Karpas-422 (cell line): ENCODE data around the gene ATP6V1G2. TPM values are rescaled to one million over a fixed set of nuclear protein-coding genes. Genes with fewer than 3 reads are reported as not detected.
"Not testable (repeated sequence)": the region's sequence is repeated elsewhere in the genome, so short reads cannot be mapped to it uniquely, and the experiment has no call there.

Experiments
- DNase-seq: peaks from one replicate; pipeline ENCODE4 v3.0.0-alpha.2; 2015
- H2AFZ ChIP-seq: fragments of 200-600 bp; sonication (generic); 2 replicates; pipeline ENCODE4 v1.6.1; 2014; ENCODE audit warnings: antibody characterized with exemption, low read length, mixed read lengths
- H3K27ac ChIP-seq: fragments of 200-600 bp; sonication (generic); 2 replicates; pipeline ENCODE4 v1.5.1; 2014; ENCODE audit warnings: mild to moderate bottlenecking, low read length, moderate library complexity
- H3K27me3 ChIP-seq: fragments of 200-600 bp; sonication (generic); 2 replicates; pipeline ENCODE4 v1.6.1; 2014; ENCODE audit warnings: low read length, mixed read lengths
- H3K36me3 ChIP-seq: fragments of 200-600 bp; sonication (generic); 2 replicates; pipeline ENCODE4 v1.6.1; 2014; ENCODE audit warnings: low read length, mixed read lengths; ENCODE audit not compliant: insufficient read depth
- H3K4me1 ChIP-seq: fragments of 200-600 bp; sonication (generic); 2 replicates; pipeline ENCODE4 v1.6.1; 2014; ENCODE audit warnings: mild to moderate bottlenecking, low read length, mixed read lengths
- H3K4me2 ChIP-seq: fragments of 200-600 bp; sonication (generic); 2 replicates; pipeline ENCODE4 v1.6.1; 2014; ENCODE audit warnings: low read length, low read depth, mild to moderate bottlenecking; ENCODE audit not compliant: poor library complexity, severe bottlenecking
- H3K4me3 ChIP-seq: fragments of 200-600 bp; sonication (generic); 2 replicates; pipeline ENCODE4 v1.5.1; 2014; ENCODE audit warnings: mild to moderate bottlenecking, antibody characterized with exemption, low read length, mixed read lengths
- H3K79me2 ChIP-seq: fragments of 200-600 bp; sonication (generic); 2 replicates; pipeline ENCODE4 v1.6.1; 2014; ENCODE audit warnings: mild to moderate bottlenecking, low read length, mixed read lengths
- H3K9ac ChIP-seq: fragments of 200-600 bp; sonication (generic); 2 replicates; pipeline ENCODE4 v1.6.0; 2014; ENCODE audit warnings: low read length
- H3K9me2 ChIP-seq: fragments of 200-600 bp; sonication (generic), shearing (Covaris generic); replicated peaks from 2 replicates; pipeline ENCODE4 v1.6.0; 2014; ENCODE audit warnings: mild to moderate bottlenecking, low read length, moderate library complexity; ENCODE audit not compliant: insufficient read depth
- H3K9me3 ChIP-seq: fragments of 300-700, 200-600 bp; sonication (generic); 2 replicates; pipeline ENCODE4 v1.6.1; 2014; ENCODE audit warnings: low read length, mixed read lengths
- H4K20me1 ChIP-seq: fragments of 200-600 bp; sonication (generic); 2 replicates; pipeline ENCODE4 v1.6.1; 2014; ENCODE audit warnings: mild to moderate bottlenecking, antibody characterized with exemption, low read length, low read depth; ENCODE audit not compliant: insufficient read depth
- total RNA-seq: library from RNA; depleted of rRNA; stranded (reverse); fragments of >200 nt; shearing (Covaris generic); gene quantifications from 2 replicates; pipeline ENCODE4 v1.2.3, GENCODE V29; 2014; ENCODE audit warnings: low replicate concordance

Gene ATP6V1G2
- total RNA-seq, 1 experiment from 2014 or later: 34.9 TPM

DNA sequence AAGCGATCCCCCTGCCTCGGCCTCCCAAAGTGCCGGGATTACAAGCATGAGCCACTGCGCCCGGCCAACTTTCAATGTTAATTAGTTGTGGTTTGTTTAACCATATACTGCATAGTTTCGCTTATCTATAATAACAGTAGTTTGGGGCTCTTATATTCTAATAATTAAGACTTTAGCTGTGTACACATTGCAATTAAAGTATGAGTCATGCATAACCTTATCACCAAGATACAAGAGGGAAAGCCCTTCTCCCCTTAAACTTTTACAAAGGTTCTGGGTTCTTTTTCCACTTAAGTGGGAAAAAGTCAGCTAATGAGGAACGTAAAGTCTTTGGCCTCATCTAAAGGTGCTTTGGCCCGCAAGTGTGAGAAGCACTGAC lies 20.9 kb downstream of the ATP6V1G2 start:
- no peaks in the 10 kb centered on the region for H3K79me2 ChIP-seq
- no peaks in the 10 kb centered on the region for H3K4me1 ChIP-seq
- H3K4me2 ChIP-seq: no peak overlapping the region
- no peak overlapping the region for H3K9ac ChIP-seq
- H3K9me3 ChIP-seq: no peaks in the 10 kb centered on the region
- H3K27ac ChIP-seq: no peak overlapping the region
- H2AFZ ChIP-seq: no peak overlapping the region
- 0 out of 2 replicates have a peak, but pooled peaks cover 3% of the 10 kb centered on the region for H4K20me1 ChIP-seq
- H3K4me3 ChIP-seq: no peak overlapping the region
- H3K27me3 ChIP-seq: no peaks in the 10 kb centered on the region
- H3K9me2 ChIP-seq: no peaks in the 10 kb centered on the region
- H3K36me3 ChIP-seq: peaks cover 8% of the 10 kb centered on the region; the same call in 1 of the 2 replicates
- DNase-seq: no peak

- no peak for DNase-seq
- Histone ChIP-seq H3K9me3 (no peaks in the 10 kb centered on the region), H3K27me3 (no peaks in the 10 kb centered on the region)
These were observed 24.6 kb downstream of the ATP6V1G2 start for GRCh38 chr6:31521835-31522234.

GRCh38 chr6:31513456-31514165 lies 32.8 kb downstream of the ATP6V1G2 start:
- H3K79me2 ChIP-seq: no peaks in the 10 kb centered on the region
- H3K4me1 ChIP-seq: no peaks in the 10 kb centered on the region
- H4K20me1 ChIP-seq: no peaks in the 10 kb centered on the region
- H3K4me2 ChIP-seq: no peak overlapping the region
- H3K27ac ChIP-seq: no peak overlapping the region
- no peaks in the 10 kb centered on the region for H3K9me2 ChIP-seq
- H3K4me3 ChIP-seq: no peak overlapping the region
- no peak for DNase-seq
- H3K9ac ChIP-seq: no peak overlapping the region
- peaks cover 8% of the 10 kb centered on the region; the same call in 1 of the 2 replicates for H3K36me3 ChIP-seq
- no peaks in the 10 kb centered on the region for H3K9me3 ChIP-seq
- H3K27me3 ChIP-seq: no peaks in the 10 kb centered on the region
- H2AFZ ChIP-seq: no peak overlapping the region

More at GRCh38 chr6:31521835-31522234, 24.6 kb downstream of the ATP6V1G2 start:
- H3K9me2 ChIP-seq: no peaks in the 10 kb centered on the region
- H4K20me1 ChIP-seq: no peaks in the 10 kb centered on the region
- no peaks in the 10 kb centered on the region for H3K4me1 ChIP-seq
- no peak overlapping the region for H3K27ac ChIP-seq
- H3K4me3 ChIP-seq: no peak overlapping the region
- no peaks in the 10 kb centered on the region for H3K79me2 ChIP-seq
- no peak overlapping the region for H3K4me2 ChIP-seq
- no peaks in the 10 kb centered on the region for H3K36me3 ChIP-seq
- H3K9ac ChIP-seq: no peak overlapping the region
- H2AFZ ChIP-seq: no peak overlapping the region

DNA sequence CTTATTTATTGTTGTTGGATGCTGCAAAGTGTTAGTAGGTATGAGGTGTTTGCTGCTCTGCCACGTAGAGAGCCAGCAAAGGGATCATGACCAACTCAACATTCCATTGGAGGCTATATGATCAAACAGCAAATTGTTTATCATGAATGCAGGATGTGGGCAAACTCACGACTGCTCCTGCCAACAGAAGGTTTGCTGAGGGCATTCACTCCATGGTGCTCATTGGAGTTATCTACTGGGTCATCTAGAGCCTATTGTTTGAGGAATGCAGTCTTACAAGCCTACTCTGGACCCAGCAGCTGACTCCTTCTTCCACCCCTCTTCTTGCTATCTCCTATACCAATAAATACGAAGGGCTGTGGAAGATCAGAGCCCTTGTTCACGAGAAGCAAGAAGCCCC lies 36.4 kb downstream of the ATP6V1G2 start:
- H3K9ac ChIP-seq: no peak overlapping the region
- H3K4me3 ChIP-seq: no peak overlapping the region
- no peaks in the 10 kb centered on the region for H3K9me2 ChIP-seq
- no peak overlapping the region for H3K4me2 ChIP-seq
- H3K79me2 ChIP-seq: no peaks in the 10 kb centered on the region
- no peaks in the 10 kb centered on the region for H3K27me3 ChIP-seq
- no peaks in the 10 kb centered on the region for H3K9me3 ChIP-seq
- DNase-seq: no peak
- H3K27ac ChIP-seq: no peak overlapping the region
- peaks cover 8% of the 10 kb centered on the region; the same call in 1 of the 2 replicates for H3K36me3 ChIP-seq
- H4K20me1 ChIP-seq: no peaks in the 10 kb centered on the region
- no peaks in the 10 kb centered on the region for H3K4me1 ChIP-seq
- no peak overlapping the region for H2AFZ ChIP-seq

DNA sequence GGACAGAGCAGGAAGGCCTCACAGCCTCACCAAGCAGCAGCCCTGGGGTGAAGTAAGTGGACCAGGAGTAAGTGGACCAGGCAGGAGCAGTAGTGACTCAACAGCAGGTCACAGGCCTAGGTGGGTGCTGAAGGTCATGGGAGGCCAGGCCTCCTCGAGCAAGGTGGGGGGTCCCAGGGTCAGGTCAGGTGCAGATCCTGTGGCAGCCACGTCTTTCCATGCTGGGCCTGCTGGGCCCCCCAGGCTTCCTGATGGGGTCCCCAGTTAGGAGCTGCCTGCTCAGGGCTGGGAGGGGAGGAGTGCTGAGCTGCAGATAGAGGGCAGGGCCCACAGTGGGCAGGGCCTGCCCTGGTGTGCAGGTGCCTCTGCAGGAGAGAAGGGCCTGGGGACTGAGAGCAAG lies 37.4 kb downstream of the ATP6V1G2 start:
- H3K9me3 ChIP-seq, H3K9ac ChIP-seq, H3K4me1 ChIP-seq, H3K4me3 ChIP-seq, H3K36me3 ChIP-seq, H3K27me3 ChIP-seq, DNase-seq, H3K4me2 ChIP-seq, H3K27ac ChIP-seq, H3K79me2 ChIP-seq, H3K9me2 ChIP-seq, H4K20me1 ChIP-seq, H2AFZ ChIP-seq: not testable (repeated sequence)

DNA sequence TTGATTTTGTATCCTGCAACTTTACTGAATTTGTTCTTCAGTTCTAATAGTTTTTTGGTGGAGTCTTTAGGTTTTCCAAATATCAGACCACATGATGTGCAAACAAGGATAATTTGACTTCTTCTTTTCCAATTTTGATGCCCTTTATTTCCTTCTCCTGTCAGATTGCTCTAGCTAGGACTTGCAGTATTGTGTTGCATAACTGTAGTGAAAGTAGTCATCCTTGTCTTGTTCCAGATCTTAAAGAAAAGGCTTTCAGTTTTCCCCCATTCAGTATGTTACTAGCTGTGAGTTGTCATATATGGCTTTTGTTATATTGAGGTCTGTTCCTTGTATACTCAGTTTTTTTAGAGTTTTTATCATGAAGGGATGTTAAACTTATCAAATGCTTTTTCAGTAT lies 43.8 kb downstream of the ATP6V1G2 start:
- no peak overlapping the region for H3K27ac ChIP-seq
- H3K9me3 ChIP-seq: no peaks in the 10 kb centered on the region
- H3K4me2 ChIP-seq: no peak overlapping the region
- peaks cover 7% of the 10 kb centered on the region for H3K4me1 ChIP-seq
- no peaks in the 10 kb centered on the region for H4K20me1 ChIP-seq
- H3K27me3 ChIP-seq: no peaks in the 10 kb centered on the region
- no peaks in the 10 kb centered on the region for H3K9me2 ChIP-seq
- no peak overlapping the region for H3K9ac ChIP-seq
- no peaks in the 10 kb centered on the region for H3K36me3 ChIP-seq
- H2AFZ ChIP-seq: no peak overlapping the region
- H3K4me3 ChIP-seq: no peak overlapping the region
- no peak for DNase-seq
- peaks cover 58% of the 10 kb centered on the region for H3K79me2 ChIP-seq

DNA sequence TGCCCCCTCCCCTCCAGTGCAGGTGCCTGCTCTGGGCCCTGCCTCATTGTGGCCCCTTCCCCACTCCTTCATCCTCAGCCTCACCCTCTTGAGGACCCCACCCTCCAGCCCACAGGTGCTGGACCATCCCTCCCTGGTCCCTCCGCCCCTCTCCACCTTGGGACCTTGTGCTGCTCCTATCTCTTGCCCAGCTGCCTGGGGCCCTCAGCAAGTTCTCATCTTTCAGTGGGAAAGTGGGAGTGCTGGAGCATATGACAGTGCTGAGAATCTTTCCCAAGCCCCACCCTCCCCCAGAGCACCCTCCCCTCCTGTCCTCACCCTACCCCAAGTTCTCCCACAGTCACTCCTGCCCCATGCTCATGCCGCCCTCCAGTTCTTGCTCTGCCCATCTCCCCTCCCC lies 46.8 kb downstream of the ATP6V1G2 start:
- not testable (repeated sequence) for H2AFZ ChIP-seq, H3K36me3 ChIP-seq, H3K4me3 ChIP-seq, H3K4me2 ChIP-seq, H3K9me2 ChIP-seq, H3K9me3 ChIP-seq, H3K27ac ChIP-seq, H3K9ac ChIP-seq, H4K20me1 ChIP-seq, DNase-seq, H3K27me3 ChIP-seq
- Histone ChIP-seq H3K4me1 (peaks cover 30% of the 10 kb centered on the region), H3K79me2 (peaks cover 69% of the 10 kb centered on the region)

- H3K4me3 ChIP-seq: peak overlapping the region; percentile 12; the same call in 1 of the 2 replicates
- H4K20me1 ChIP-seq: no peaks in the 10 kb centered on the region
These were observed 47.7 kb downstream of the ATP6V1G2 start for GRCh38 chr6:31498748-31499147.

More at GRCh38 chr6:31498748-31499147, 47.7 kb downstream of the ATP6V1G2 start:
- no peaks in the 10 kb centered on the region for H3K27me3 ChIP-seq
- no peak overlapping the region for H3K27ac ChIP-seq
- peaks cover 64% of the 10 kb centered on the region for H3K79me2 ChIP-seq
- DNase-seq: no peak
- no peaks in the 10 kb centered on the region for H3K9me2 ChIP-seq
- no peaks in the 10 kb centered on the region for H3K9me3 ChIP-seq
- H3K36me3 ChIP-seq: no peaks in the 10 kb centered on the region
- no peak overlapping the region for H3K9ac ChIP-seq
- no peak overlapping the region for H2AFZ ChIP-seq
- H3K4me1 ChIP-seq: peaks cover 32% of the 10 kb centered on the region
- no peak overlapping the region for H3K4me2 ChIP-seq
